ENCODE results near the gene BMAL1.

Gene BMAL1

DNA sequence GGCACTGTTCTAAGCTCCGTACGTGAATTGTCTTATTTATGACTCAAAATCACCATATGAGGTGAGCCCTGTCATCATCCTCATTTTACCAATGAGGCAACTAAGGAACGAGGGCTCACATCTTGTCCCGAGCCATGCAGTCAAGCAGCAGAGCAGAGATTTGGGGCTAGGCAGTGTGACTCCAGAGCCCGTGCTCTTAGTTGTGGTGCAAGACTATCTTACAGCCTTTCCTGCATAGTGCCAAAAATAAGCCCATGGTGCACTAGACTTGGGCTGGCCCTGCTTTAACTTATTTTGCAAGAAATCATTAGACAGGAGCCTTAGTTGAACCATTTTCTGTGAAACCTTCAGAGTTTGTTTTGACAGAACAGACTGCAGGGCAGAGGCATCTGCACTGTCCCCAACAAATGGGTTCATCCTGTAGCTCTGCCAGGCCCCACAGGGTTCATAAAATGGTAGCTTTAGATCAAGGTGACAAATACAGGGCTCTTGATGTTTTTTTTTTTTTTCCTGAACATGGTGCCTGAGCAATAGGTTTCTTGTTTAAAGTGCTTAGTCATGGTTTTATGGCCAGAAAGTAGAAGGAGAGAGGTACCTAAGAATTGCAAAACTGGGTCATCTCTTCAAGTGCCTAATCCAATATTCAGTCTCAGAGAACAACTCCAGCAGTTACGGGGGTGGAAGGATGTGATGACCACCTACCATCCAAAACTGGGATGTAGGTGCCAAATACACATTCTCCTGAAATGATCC is 56.6 kb downstream of the BMAL1 start:
- no peak for DNase-seq (ENCODE audit: low read depth, low spot score)
- H3K4me3 ChIP-seq (ENCODE audit: low read length): no peak overlapping the region

DNA sequence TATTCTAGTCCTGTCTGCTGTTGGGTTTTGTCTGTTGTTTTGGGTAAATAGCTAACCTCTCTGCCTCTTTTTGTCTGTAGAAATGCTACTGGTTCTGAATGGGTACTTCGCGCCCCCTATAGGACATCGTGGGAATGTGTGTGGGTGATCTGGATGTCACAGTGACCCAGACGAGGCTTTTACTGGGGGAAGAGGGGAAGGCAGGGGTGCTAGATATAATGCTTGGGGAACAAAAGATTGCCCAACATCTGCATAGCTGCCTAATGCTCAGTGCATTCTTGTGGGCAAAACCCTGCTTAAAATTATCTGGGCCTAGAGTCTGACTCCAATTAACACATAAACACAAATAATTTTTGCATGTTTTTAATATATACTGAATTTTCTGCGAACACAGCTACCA is 57.7 kb downstream of the BMAL1 start:
- H3K4me3 ChIP-seq (ENCODE audit: low read length): no peak overlapping the region
- peak; percentile 58 for DNase-seq (ENCODE audit: low read depth, low spot score)

DNA sequence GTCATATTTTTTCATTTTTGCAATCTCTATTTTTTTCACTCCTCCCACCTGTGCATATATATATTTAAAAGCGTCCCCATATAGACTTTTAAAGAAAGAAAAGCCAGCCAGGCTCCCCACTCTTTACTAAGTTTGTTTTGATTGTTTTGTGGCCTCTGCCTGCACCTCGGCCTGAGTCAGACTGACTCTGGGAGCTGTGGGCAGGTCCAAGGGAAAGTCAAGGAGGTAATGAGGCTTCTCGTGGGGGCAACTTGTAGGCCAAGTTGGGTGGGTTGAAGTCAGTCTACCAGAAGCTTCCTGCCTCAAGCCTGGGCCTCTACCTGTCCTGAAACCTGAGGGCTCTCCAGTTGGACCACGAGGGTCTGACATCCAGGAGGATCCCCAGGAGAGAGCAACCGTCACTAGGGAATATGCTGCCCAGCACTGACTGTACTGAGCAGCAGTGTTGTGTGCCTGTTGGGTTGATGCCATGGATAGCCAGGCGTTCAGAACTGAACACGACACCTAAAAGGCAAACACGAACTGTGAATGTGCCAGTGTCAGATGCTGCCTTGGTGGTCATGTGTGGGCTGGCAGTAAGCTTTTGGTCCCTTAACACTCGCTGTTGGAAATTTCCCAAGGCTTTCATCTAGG is 58.8 kb downstream of the BMAL1 start:
- no peak for DNase-seq (ENCODE audit: low read depth, low spot score)
- no peak overlapping the region for H3K4me3 ChIP-seq (ENCODE audit: low read length)

DNA sequence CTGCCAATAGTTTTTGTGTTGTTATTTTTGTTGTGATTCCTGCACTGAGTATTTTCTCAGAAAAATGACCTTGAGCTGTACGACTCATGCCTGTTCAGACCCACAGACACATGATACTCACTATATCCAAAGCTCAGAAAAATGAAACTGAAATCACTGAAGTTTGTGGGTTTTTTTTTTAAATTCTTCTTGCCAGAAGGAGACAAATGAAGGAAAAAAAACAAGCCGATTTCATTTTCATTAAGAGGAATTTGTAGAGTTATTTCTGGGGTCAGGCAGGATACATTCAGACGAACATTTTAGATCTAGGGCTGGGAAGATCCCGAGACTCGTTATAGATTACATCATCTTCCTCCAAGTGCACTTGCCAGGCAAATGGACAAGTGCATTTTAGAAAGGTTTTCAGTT is 60.4 kb downstream of the BMAL1 start:
- no peak overlapping the region for H3K4me3 ChIP-seq (ENCODE audit: low read length)
- no peak for DNase-seq (ENCODE audit: low read depth, low spot score)

DNA sequence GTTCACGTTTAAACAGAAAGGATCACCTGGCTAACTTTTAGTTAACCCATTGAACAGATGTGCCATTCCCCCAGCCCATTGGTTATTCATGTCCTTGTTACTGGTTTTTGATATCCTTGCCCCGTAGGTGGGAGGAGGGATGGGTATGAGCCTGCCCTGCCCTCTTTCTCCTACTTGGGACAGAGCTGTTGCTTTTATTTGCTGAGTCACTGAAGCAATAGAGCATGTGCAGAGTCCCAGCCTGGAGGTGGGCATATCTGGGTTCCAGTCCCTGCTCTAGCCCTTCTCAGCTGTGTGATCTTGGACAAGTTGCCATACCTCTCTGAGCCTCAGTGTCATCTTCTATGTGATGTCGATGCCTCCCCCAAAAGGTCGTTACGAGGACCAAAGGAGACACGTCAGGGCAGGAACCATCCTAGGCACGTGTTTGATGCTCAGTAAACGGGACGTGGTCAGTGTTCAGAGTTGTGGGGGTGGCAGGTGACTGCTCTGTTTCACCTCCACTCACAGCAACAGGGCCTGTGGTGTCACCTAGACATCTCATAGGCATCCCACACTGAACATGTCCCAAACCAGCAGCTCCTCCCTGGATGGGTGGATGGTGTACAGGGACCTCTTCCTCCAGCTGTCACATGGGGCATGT is 61.0 kb downstream of the BMAL1 start:
- DNase-seq (ENCODE audit: low read depth, low spot score): peak; percentile 35
- H3K4me3 ChIP-seq (ENCODE audit: low read length): no peak overlapping the region

GRCh38 chr11:13339195-13340153 is 61.9 kb downstream of the BMAL1 start:
- DNase-seq (ENCODE audit: low read depth, low spot score): peak; percentile 37
- H3K4me3 ChIP-seq (ENCODE audit: low read length): no peak overlapping the region

DNA sequence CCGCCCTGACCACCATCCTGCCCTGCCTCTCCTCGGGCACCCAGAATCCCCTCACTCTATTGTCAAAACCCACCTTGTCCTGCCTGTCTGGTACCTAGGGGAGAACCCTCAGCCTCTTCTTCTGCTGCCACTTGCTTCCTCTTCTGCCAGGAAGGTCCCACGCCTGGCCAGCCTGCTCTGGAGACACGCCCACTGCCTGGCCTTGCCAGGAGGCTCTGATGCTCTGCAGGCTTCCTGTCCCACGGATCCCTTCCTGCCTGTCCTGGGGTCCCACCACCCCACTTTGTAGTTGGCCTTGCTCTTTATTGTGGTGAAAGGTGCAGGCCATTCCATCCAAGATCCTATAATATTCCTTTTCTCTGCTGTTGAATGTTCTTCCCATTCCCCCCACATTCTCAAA is 63.4 kb downstream of the BMAL1 start:
- H3K4me3 ChIP-seq (ENCODE audit: low read length): no peak overlapping the region
- no peak for DNase-seq (ENCODE audit: low read depth, low spot score)

- no peak for DNase-seq (ENCODE audit: low read depth, low spot score)
These were observed 65.5 kb downstream of the BMAL1 start for GRCh38 chr11:13343067-13343466.

GRCh38 chr11:13343931-13344717 is 66.5 kb downstream of the BMAL1 start:
- no peak overlapping the region for H3K4me3 ChIP-seq (ENCODE audit: low read length)
- DNase-seq (ENCODE audit: low read depth, low spot score): peak; percentile 69

More at GRCh38 chr11:13343067-13343466, 65.5 kb downstream of the BMAL1 start:
- H3K4me3 ChIP-seq (ENCODE audit: low read length): no peak overlapping the region

- no peak for DNase-seq (ENCODE audit: low read depth, low spot score)
- no peak overlapping the region for H3K4me3 ChIP-seq (ENCODE audit: low read length)
These were observed 67.2 kb downstream of the BMAL1 start for GRCh38 chr11:13344818-13345217.

DNA sequence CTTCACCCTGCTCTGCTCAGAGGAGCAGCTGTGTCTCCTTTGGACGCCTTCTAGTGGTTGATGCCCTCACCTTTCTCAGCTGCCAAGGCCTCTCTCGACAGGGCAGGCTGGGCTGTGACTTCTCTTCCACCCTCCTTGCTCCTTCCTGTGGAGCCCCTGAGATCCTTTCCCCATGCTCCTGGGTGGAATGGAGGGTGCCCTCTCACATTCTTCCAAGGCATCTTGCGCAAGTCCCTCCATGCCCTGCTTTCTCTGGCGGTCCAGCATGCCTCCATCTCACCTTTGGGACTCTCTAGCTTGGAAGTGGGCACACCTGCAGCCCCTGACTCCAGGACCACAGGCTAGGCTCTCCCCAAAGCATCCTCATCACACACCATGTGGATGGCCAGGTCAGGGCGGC is 68.9 kb downstream of the BMAL1 start:
- no peak overlapping the region for H3K4me3 ChIP-seq (ENCODE audit: low read length)
- DNase-seq (ENCODE audit: low read depth, low spot score): no peak

- no peak for DNase-seq (ENCODE audit: low read depth, low spot score)
These were observed 70.3 kb downstream of the BMAL1 start for GRCh38 chr11:13347901-13348300.

DNA sequence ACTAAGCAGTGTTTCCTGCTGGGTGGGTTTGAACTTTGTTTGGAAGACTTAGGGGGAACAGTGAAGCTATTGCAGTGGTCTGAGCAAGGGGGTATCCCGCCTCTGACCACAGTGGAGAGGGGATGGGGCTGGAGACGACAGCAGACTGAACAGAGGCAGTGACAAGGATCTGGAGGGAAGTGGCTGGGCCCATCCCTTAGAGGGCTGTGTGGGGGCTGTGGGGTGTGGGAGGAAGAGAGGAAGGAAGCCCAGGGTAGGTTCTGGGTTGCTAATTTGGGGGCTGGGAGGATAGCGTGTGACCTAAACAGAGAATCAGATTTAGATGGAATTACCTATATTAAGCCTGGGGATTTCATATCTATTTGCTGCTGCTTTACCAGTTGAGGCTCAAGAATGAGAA is 70.7 kb downstream of the BMAL1 start:
- no peak overlapping the region for H3K4me3 ChIP-seq (ENCODE audit: low read length)

More at GRCh38 chr11:13347901-13348300, 70.3 kb downstream of the BMAL1 start:
- H3K4me3 ChIP-seq (ENCODE audit: low read length): no peak overlapping the region

DNA sequence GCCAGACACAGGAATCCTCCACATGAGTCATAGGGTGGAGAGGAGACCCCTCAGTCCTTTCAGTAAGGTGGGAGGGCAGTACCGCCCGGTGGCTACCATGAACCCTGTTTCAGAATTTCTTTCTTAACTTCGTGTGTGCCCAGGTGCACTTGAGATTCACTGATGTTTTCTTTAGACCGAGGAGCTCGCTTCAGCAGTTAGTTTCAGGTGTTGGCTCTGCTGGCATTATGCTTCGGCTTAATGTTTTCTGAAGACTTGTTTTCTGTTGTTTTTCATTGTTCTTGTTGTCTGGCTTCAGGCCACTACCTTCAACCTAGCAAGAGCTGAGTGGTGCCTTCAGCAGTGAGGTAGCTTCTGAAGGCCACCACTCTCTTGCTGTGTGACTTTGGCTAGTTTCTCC is 71.5 kb downstream of the BMAL1 start:
- no peak overlapping the region for H3K4me3 ChIP-seq (ENCODE audit: low read length)
- no peak for DNase-seq (ENCODE audit: low read depth, low spot score)

More for the DNA sequence above, 70.7 kb downstream of the BMAL1 start:
- no peak for DNase-seq (ENCODE audit: low read depth, low spot score)

DNA sequence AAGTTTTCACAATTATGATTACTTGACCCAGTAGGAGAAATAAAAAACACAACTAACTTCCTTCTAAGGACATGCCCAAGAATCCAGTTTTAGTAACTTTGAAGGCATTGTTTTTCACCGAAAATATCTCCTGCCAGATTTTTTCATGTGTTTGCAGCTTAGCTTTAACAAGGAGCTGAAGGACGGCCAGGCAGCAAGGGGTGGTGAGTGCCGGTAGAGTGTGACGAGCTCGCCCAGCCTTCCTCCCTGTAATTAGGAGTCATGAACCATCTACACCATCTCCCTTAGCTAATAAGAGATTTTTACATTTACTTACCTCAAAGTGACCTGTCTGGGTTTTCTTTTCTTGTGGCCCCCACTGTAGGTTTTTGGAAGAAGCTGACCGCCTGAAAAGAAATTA is 72.0 kb downstream of the BMAL1 start:
- H3K4me3 ChIP-seq (ENCODE audit: low read length): no peak overlapping the region

DNA sequence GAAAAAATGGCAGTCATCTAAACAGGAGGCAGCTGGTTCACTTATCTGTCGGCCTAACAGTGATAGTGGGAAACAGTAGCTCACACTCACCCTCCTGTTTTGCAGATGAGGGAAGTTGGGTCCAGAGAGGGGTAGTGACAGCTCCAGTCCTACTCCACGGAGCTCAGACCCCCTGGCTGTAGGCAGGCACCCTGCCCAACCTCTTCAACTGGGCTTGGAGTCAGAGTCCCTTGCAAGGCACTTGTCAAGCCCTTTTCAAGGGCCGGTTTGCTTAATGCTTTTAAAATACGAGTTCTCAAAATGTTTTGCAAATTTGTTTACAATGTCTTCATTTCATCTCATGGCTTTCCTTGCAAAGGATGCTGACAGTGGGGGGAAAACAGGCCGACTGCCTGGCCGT is 75.1 kb downstream of the BMAL1 start:
- H3K4me3 ChIP-seq (ENCODE audit: low read length): no peak overlapping the region
- DNase-seq (ENCODE audit: low read depth, low spot score): no peak

More for the DNA sequence above, 72.0 kb downstream of the BMAL1 start:
- DNase-seq (ENCODE audit: low read depth, low spot score): no peak

DNA sequence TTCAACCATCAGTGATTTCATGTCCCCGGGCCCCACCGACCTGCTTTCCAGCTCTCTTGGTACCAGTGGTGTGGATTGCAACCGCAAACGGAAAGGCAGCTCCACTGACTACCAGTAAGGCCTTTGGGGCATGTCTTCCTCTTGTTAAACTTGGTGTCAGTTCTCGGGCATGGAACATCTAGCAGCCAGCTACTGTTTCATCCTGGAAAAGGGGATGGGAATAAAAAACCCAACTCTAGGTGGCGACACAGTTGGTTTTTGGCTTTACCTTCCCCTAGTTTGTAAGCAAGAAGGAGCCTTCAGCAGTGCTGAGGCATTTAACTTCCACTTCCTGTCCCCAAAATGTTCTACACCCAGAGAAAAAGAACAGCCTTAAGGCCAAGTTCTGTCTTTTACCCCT is 76.7 kb downstream of the BMAL1 start:
- no peak for DNase-seq (ENCODE audit: low read depth, low spot score)
- H3K4me3 ChIP-seq (ENCODE audit: low read length): no peak overlapping the region

DNA sequence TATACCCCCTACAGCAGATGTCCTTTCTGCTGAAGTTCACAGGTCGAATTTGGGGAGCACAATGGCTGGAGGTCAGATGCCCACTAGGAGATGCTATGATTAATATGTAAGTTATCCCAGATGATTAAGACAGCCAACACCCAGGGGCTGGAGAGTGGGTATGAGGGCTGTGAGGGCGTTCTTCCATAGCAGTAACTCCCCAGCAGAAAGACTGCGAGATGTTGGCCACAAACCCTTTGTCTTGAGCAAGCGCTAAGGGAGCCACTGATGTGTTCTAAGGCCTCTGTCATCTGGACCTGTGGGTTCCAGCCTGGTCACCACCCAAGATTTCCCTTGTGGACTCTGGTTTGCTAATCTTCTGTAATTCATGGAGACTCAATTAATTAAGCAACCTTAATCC is 77.6 kb downstream of the BMAL1 start:
- no peak overlapping the region for H3K4me3 ChIP-seq (ENCODE audit: low read length)
- no peak for DNase-seq (ENCODE audit: low read depth, low spot score)

DNA sequence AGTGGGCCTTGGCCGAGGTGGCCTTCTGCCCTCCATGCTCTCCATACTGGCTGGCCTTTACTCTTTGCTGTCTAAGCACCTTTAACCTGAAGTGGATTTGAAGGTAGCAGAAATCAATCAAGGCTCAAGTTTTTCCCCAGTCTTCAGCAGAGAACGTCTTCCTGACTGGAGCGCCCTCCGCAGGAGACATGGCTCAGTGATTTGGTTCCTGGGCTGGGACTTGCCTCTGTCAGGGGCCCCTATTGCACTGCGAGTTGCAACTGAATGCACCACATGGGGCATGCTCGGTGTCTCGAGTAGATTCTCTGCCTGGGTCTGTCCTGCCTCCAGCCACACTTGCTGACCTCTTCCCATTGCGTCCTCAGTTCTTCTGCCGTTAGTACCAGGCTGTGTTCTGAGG is 79.6 kb downstream of the BMAL1 start:
- no peak for DNase-seq (ENCODE audit: low read depth, low spot score)
- no peak overlapping the region for H3K4me3 ChIP-seq (ENCODE audit: low read length)

All from Jurkat, Clone E6-1 (cell line).